Loucy (cell line): Measurements from ENCODE around the gene CTCFL.

Source experiments
- EZH2phosphoT487 ChIP-seq: fragments of 200-600 bp; IDR thresholded peaks from 2 replicates; pipeline ENCODE4 v1.6.1; 2018; ENCODE audit warnings: antibody characterized with exemption, mild to moderate bottlenecking, moderate library complexity, borderline replicate concordance
- TF ChIP-seq, protein P1 (sequence below): fragments of 200-600 bp; sonication (generic); conservative IDR thresholded peaks from 2 replicates; pipeline ENCODE4 v1.5.1; 2014; ENCODE audit warnings: mild to moderate bottlenecking, antibody characterized with exemption, low read length

- TF ChIP-seq, protein P1, sequence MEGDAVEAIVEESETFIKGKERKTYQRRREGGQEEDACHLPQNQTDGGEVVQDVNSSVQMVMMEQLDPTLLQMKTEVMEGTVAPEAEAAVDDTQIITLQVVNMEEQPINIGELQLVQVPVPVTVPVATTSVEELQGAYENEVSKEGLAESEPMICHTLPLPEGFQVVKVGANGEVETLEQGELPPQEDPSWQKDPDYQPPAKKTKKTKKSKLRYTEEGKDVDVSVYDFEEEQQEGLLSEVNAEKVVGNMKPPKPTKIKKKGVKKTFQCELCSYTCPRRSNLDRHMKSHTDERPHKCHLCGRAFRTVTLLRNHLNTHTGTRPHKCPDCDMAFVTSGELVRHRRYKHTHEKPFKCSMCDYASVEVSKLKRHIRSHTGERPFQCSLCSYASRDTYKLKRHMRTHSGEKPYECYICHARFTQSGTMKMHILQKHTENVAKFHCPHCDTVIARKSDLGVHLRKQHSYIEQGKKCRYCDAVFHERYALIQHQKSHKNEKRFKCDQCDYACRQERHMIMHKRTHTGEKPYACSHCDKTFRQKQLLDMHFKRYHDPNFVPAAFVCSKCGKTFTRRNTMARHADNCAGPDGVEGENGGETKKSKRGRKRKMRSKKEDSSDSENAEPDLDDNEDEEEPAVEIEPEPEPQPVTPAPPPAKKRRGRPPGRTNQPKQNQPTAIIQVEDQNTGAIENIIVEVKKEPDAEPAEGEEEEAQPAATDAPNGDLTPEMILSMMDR: no peak
- TF ChIP-seq EZH2phosphoT487: no peak
Observed at GRCh38 chr20:57512432-57512831, 12.5 kb downstream of the CTCFL start.
